CD14-positive monocyte (primary cell): ENCODE measurements around the gene SSTR3. TPM values are rescaled to one million over a fixed set of nuclear protein-coding genes. Genes with fewer than 3 reads are reported as not detected.

Experiments used
- DNase-seq, 3 donors: peaks; one replicate each; pipeline ENCODE4 v3.0.0-alpha.2; 2011 to 2022
- H2AFZ ChIP-seq: 2 replicates; pipeline ENCODE4 v1.6.0; 2012; ENCODE audit warnings: mild to moderate bottlenecking, low read depth, low read length, inconsistent platforms; ENCODE audit not compliant: insufficient read depth, poor library complexity, severe bottlenecking
- H3K27ac ChIP-seq, 2 donors: 1 replicate in 1 of 2; 2 replicates in 1 of 2; pipeline ENCODE4 v1.5.1; 2012 to 2013; ENCODE audit warnings: low read length in 2 of 2, control low read depth in 1 of 2, inconsistent platforms in 1 of 2, low read depth in 1 of 2, mild to moderate bottlenecking in 1 of 2
- H3K27me3 ChIP-seq, 2 donors: one replicate each; pipeline versions ENCODE4 v1.6.0 to v1.6.1; 2011 to 2013; ENCODE audit warnings: low read length in 2 of 2; ENCODE audit not compliant: control insufficient read depth in 2 of 2, insufficient read depth in 2 of 2
- H3K36me3 ChIP-seq, 2 donors: replicated peaks in 1 of 2; 1 replicate in 1 of 2; 2 replicates in 1 of 2; pipeline versions ENCODE4 v1.5.1 to v1.6.1; 2012 to 2013; ENCODE audit warnings: low read length in 2 of 2, control low read depth in 1 of 2, inconsistent platforms in 1 of 2, mild to moderate bottlenecking in 1 of 2; ENCODE audit not compliant: insufficient read depth in 2 of 2, control insufficient read depth in 1 of 2
- H3K4me1 ChIP-seq, 2 donors: 1 replicate in 1 of 2; 2 replicates in 1 of 2; pipeline versions ENCODE4 v1.5.1 to v1.6.1; 2012 to 2013; ENCODE audit warnings: low read length in 2 of 2, control low read depth in 1 of 2, inconsistent platforms in 1 of 2, mild to moderate bottlenecking in 1 of 2, moderate library complexity in 1 of 2; ENCODE audit not compliant: insufficient read depth in 2 of 2, control insufficient read depth in 1 of 2
- H3K4me2 ChIP-seq: replicated peaks from 2 replicates; pipeline ENCODE3; 2012; ENCODE audit warnings: low read length, moderate library complexity, mild to moderate bottlenecking; ENCODE audit not compliant: poor library complexity, severe bottlenecking; ENCODE audit errors: extremely low read depth
- H3K4me3 ChIP-seq, 3 experiments: fragments of 200-600 bp in 1 of 3; sonication (generic) in 1 of 3; replicated peaks in 1 of 3; 1 replicate in 2 of 3; 2 replicates in 1 of 3; pipeline ENCODE4 v1.5.1; 2011 to 2013; ENCODE audit warnings: low read length in 3 of 3, mild to moderate bottlenecking in 3 of 3, control low read depth in 2 of 3, low read depth in 2 of 3, inconsistent platforms in 1 of 3, moderate library complexity in 1 of 3
- H3K79me2 ChIP-seq: 2 replicates; pipeline ENCODE4 v1.6.0; 2012; ENCODE audit warnings: mild to moderate bottlenecking, control low read depth, inconsistent platforms, low read length, moderate library complexity; ENCODE audit not compliant: insufficient read depth
- H3K9ac ChIP-seq: 2 replicates; pipeline ENCODE4 v1.6.0; 2017; ENCODE audit warnings: low read length, mild to moderate bottlenecking; ENCODE audit not compliant: insufficient read depth, poor library complexity, severe bottlenecking
- H3K9me3 ChIP-seq, 2 donors: replicated peaks in 1 of 2; 1 replicate in 1 of 2; 2 replicates in 1 of 2; pipeline versions ENCODE4 v1.5.1 to v1.6.1; 2012 to 2013; ENCODE audit warnings: low read length in 2 of 2, control low read depth in 1 of 2; ENCODE audit not compliant: control insufficient read depth in 1 of 2, insufficient read depth in 1 of 2
- H4K20me1 ChIP-seq: 2 replicates; pipeline ENCODE4 v1.6.0; 2012; ENCODE audit warnings: mild to moderate bottlenecking, low read length, control low read depth, moderate library complexity; ENCODE audit not compliant: insufficient read depth
- H3K27ac Mint-ChIP-seq, 7 donors: one replicate each; pipeline ENCODE4 v1.8.0; 2020; ENCODE audit warnings: mild to moderate bottlenecking in 7 of 7, mixed read lengths in 7 of 7, moderate library complexity in 6 of 7, inconsistent platforms in 2 of 7
- H3K27me3 Mint-ChIP-seq, 3 donors: one replicate each; pipeline ENCODE4 v1.8.0; 2021 to 2022; ENCODE audit warnings: low read depth in 3 of 3, mild to moderate bottlenecking in 3 of 3, mixed read lengths in 3 of 3, moderate library complexity in 3 of 3, inconsistent platforms in 1 of 3
- H3K36me3 Mint-ChIP-seq, 2 donors: one replicate each; pipeline ENCODE4 v1.8.0; 2020; ENCODE audit warnings: mixed read lengths in 2 of 2, inconsistent platforms in 1 of 2, mild to moderate bottlenecking in 1 of 2
- H3K4me1 Mint-ChIP-seq: one replicate; pipeline ENCODE4 v1.8.0; 2020; ENCODE audit warnings: mild to moderate bottlenecking, mixed read lengths
- H3K4me3 Mint-ChIP-seq, 2 donors: one replicate each; pipeline ENCODE4 v1.8.0; 2020; ENCODE audit warnings: mild to moderate bottlenecking in 2 of 2, mixed read lengths in 2 of 2, moderate library complexity in 1 of 2
- H3K9me3 Mint-ChIP-seq, 7 donors: one replicate each; pipeline ENCODE4 v1.8.0; 2020 to 2022; ENCODE audit warnings: mixed read lengths in 7 of 7, mild to moderate bottlenecking in 6 of 7, moderate library complexity in 6 of 7, inconsistent platforms in 2 of 7
- CTCF ChIP-seq: fragments of 200-600 bp; IDR thresholded peaks from one replicate; pipeline ENCODE4 v1.8.0; 2022; ENCODE audit warnings: antibody characterized with exemption, mild to moderate bottlenecking
- WGBS: methylation state at CpG from one replicate; pipeline ENCODE4 v1.1.5; 2013; ENCODE audit warnings: missing lambda C conversion rate; ENCODE audit not compliant: insufficient coverage; 5-methylcytosine and 5-hydroxymethylcytosine counted together
- intact Hi-C, 2 donors: fragments of 100-400 bp; cut with micrococcal nuclease; formaldehyde crosslinking; loops; one replicate each; pipeline versions ENCODE4 v1.15.0 to v1.15.1; 2023
- polyA plus RNA-seq, 3 donors: library from polyadenylated mRNA; depleted of rRNA in 1 of 3; unstranded in 2 of 3; stranded (reverse) in 1 of 3; fragments of 300-500 nt in 2 of 3; fragments of >200 nt in 1 of 3; fragmentation: Illumina TruSeq in 2 of 3; gene quantifications; 1 replicate in 2 of 3; 2 replicates in 1 of 3; pipeline ENCODE4 v1.2.3, GENCODE V29; 2012 to 2021

Gene SSTR3
- polyA plus RNA-seq, 3 donors: 0.04 TPM; not detected in 2

GRCh38 chr22:37221424-37222333 lies 9.4 kb upstream of the SSTR3 start:
- H3K4me1 Mint-ChIP-seq: peaks cover 76% of the 10 kb centered on the region
- H3K27me3 Mint-ChIP-seq: peaks cover 3 to 11% (median 7%) of the 10 kb centered on the region in 3 donors
- intact Hi-C loops: no loop called here

More at GRCh38 chr22:37221424-37222333, 9.4 kb upstream of the SSTR3 start:
- Histone ChIP-seq H3K36me3 (peaks cover 25 to 30% of the 10 kb centered on the region in 2 donors), H3K4me3 (peak overlapping the region in 1 of 3 experiments; percentile 36), H3K27me3 (no peaks in the 10 kb centered on the region), H2AFZ (no peak overlapping the region), H4K20me1 (peaks cover 27% of the 10 kb centered on the region), H3K27ac (peak overlapping the region; percentile 69 to 78), H3K4me2 (peak overlapping the region; percentile 49), H3K9ac (no peak overlapping the region), H3K79me2 (peaks cover 11% of the 10 kb centered on the region), H3K4me1 (peaks cover 53 to 68% of the 10 kb centered on the region in 2 donors), H3K9me3 (no peaks in the 10 kb centered on the region)
- Mint-ChIP-seq H3K4me3 (no peak overlapping the region), H3K9me3 (peaks cover 1 to 11% (median 5%) of the 10 kb centered on the region in 7 donors), H3K27ac (peak overlapping the region; percentile 85 to 96 (median 91)), H3K36me3 (peaks cover 40% of the 10 kb centered on the region in 2 donors)
- WGBS: 98% methylated on average over 7 of the region's 10 CpGs
- TF ChIP-seq CTCF: no peak
- DNase-seq: no peak
